HG02938 (cell line): ENCODE data around the gene TXN2.
"Not testable (repeated sequence)": the region's sequence is repeated elsewhere in the genome, so short reads cannot be mapped to it uniquely, and the experiment has no call there.

ENCODE experiments used
- ATAC-seq: cut with Tn5 transposase; IDR thresholded peaks from one replicate; pipeline ENCODE4 v1.9.1; 2021; ENCODE audit warnings: mild to moderate bottlenecking, moderate library complexity; ENCODE audit not compliant: unreplicated experiment

TXN2 gene

GRCh38 chr22:36432592-36433317 is 48.7 kb downstream of the TXN2 start:
- ATAC-seq = no peak

GRCh38 chr22:36431977-36432376 is 49.5 kb downstream of the TXN2 start:
- no peak for ATAC-seq

- ATAC-seq = no peak
Observed at GRCh38 chr22:36430863-36431262, 50.6 kb downstream of the TXN2 start.

- ATAC-seq = not testable (repeated sequence)
Observed at GRCh38 chr22:36427952-36428351, 53.5 kb downstream of the TXN2 start.

GRCh38 chr22:36425977-36426523 is 55.4 kb downstream of the TXN2 start:
- ATAC-seq = no peak

GRCh38 chr22:36424901-36425579 is 56.4 kb downstream of the TXN2 start:
- ATAC-seq = no peak

GRCh38 chr22:36424466-36424865 is 57.0 kb downstream of the TXN2 start:
- ATAC-seq = not testable (repeated sequence)

- ATAC-seq = no peak
Observed at GRCh38 chr22:36423461-36424404, 57.7 kb downstream of the TXN2 start.

GRCh38 chr22:36422287-36423014 is 59.0 kb downstream of the TXN2 start:
- ATAC-seq = no peak

GRCh38 chr22:36419912-36420882 is 61.2 kb downstream of the TXN2 start:
- ATAC-seq = no peak

- no peak for ATAC-seq
Observed at GRCh38 chr22:36419177-36419911, 62.1 kb downstream of the TXN2 start.

- no peak for ATAC-seq
Observed at GRCh38 chr22:36417281-36417686, 64.2 kb downstream of the TXN2 start.
